SK-N-SH (cell line): ENCODE measurements around the gene EXOC6B. TPM values are rescaled to one million over a fixed set of nuclear protein-coding genes. Genes with fewer than 3 reads are reported as not detected.

Experiments used
- CTCF ChIA-PET: fragments of 300-600, 350-600 bp; formaldehyde crosslinking; extraction: SDS; loops from one replicate; lab custom pipeline; 2021; lab: Yijun Ruan, JAX
- POLR2A ChIA-PET: fragments of 350-600 bp; sonication (Branson Sonifier 250); formaldehyde crosslinking; extraction: SDS; loops from one replicate; lab custom pipeline; 2020; ENCODE audit warnings: antibody characterized with exemption, inconsistent platforms; lab: Yijun Ruan, JAX
- DNase-seq: peaks from one replicate; pipeline ENCODE4 v3.0.0; 2012
- H2AFZ ChIP-seq: fragments of 200-600 bp; sonication (generic); 2 replicates; pipeline ENCODE4 v1.8.1; 2016; ENCODE audit warnings: antibody characterized with exemption, mild to moderate bottlenecking, low read depth
- H3F3A ChIP-seq: fragments of 200-600 bp; sonication (generic); replicated peaks from 2 replicates; pipeline ENCODE3; 2016; ENCODE audit warnings: antibody characterized with exemption, mild to moderate bottlenecking; ENCODE audit not compliant: insufficient read depth
- H3K27ac ChIP-seq, 2 experiments: fragments of 200-500 bp in 1 of 2; fragments of 200-600 bp in 1 of 2; sonication (Bioruptor generic) in 1 of 2; sonication (generic), shearing (Covaris generic) in 1 of 2; 2 replicates each; pipeline versions ENCODE4 v1.5.1 to v1.6.1; 2014 to 2016; ENCODE audit warnings: low read depth in 2 of 2, inconsistent platforms in 1 of 2, low read length in 1 of 2, mild to moderate bottlenecking in 1 of 2, mixed read lengths in 1 of 2
- H3K27me3 ChIP-seq: fragments of 200-600 bp; sonication (generic), shearing (Covaris generic); 2 replicates; pipeline ENCODE4 v1.6.1; 2016; ENCODE audit warnings: mixed run types; ENCODE audit not compliant: insufficient read depth
- H3K36me3 ChIP-seq, 2 experiments: fragments of 200-500 bp in 1 of 2; fragments of 200-600 bp in 1 of 2; sonication (Bioruptor generic) in 1 of 2; sonication (generic) in 1 of 2; replicated peaks in 1 of 2; 2 replicates each; pipeline versions ENCODE3 to v1.5.1; 2014 to 2016; ENCODE audit warnings: low read length in 1 of 2, mild to moderate bottlenecking in 1 of 2; ENCODE audit not compliant: insufficient read depth in 2 of 2, control insufficient read depth in 1 of 2
- H3K4me1 ChIP-seq, 2 experiments: fragments of 200-500 bp in 1 of 2; fragments of 200-600 bp in 1 of 2; sonication (Bioruptor generic) in 1 of 2; sonication (generic), shearing (Covaris generic) in 1 of 2; 2 replicates each; pipeline versions ENCODE4 v1.5.1 to v1.6.1; 2014 to 2016; ENCODE audit warnings: low read depth in 1 of 2, low read length in 1 of 2, mixed run types in 1 of 2; ENCODE audit not compliant: insufficient read depth in 2 of 2, control insufficient read depth in 1 of 2
- H3K4me2 ChIP-seq: fragments of 200-600 bp; sonication (generic), shearing (Covaris generic); 2 replicates; pipeline ENCODE4 v1.6.1; 2017; ENCODE audit warnings: mixed run types
- H3K4me3 ChIP-seq, 2 experiments: fragments of 200-500 bp in 1 of 2; fragments of 200-600 bp in 1 of 2; sonication (Bioruptor generic) in 1 of 2; sonication (generic), shearing (Covaris generic) in 1 of 2; 2 replicates each; pipeline versions ENCODE4 v1.5.1 to v1.8.1; 2014 to 2016; ENCODE audit warnings: low read depth in 2 of 2, inconsistent platforms in 1 of 2, low read length in 1 of 2, mild to moderate bottlenecking in 1 of 2, mixed read lengths in 1 of 2, moderate library complexity in 1 of 2
- H3K79me2 ChIP-seq: fragments of 200-600 bp; sonication (generic); 2 replicates; pipeline ENCODE4 v1.8.1; 2017; ENCODE audit warnings: mild to moderate bottlenecking; ENCODE audit not compliant: insufficient read depth
- H3K9ac ChIP-seq: fragments of 200-600 bp; sonication (generic); 2 replicates; pipeline ENCODE4 v1.6.1; 2017; ENCODE audit warnings: mixed run types
- H3K9me2 ChIP-seq: fragments of 200-600 bp; sonication (generic); 2 replicates; pipeline ENCODE4 v1.6.1; 2017; ENCODE audit warnings: mixed run types
- H3K9me3 ChIP-seq: fragments of 200-600 bp; sonication (generic); 2 replicates; pipeline ENCODE4 v1.6.1; 2017; ENCODE audit warnings: mixed run types, mild to moderate bottlenecking, moderate library complexity
- H4K20me1 ChIP-seq: fragments of 200-600 bp; sonication (generic); 2 replicates; pipeline ENCODE4 v1.6.1; 2017; ENCODE audit warnings: mild to moderate bottlenecking, mixed run types; ENCODE audit not compliant: insufficient read depth
- CHD2 ChIP-seq: fragments of 150-350 bp; IDR thresholded peaks from 2 replicates; pipeline ENCODE4 v1.6.1; 2018; ENCODE audit warnings: low read length; ENCODE audit not compliant: partially characterized antibody
- EZH2phosphoT487 ChIP-seq: fragments of 200-600 bp; sonication (generic); IDR thresholded peaks from 2 replicates; pipeline ENCODE4 v1.6.1; 2017; ENCODE audit warnings: low read depth, mixed run types, mild to moderate bottlenecking, antibody characterized with exemption, moderate library complexity, borderline replicate concordance
- FOSL2 ChIP-seq: IDR thresholded peaks from 2 replicates; pipeline ENCODE4 v1.4.0; 2012; ENCODE audit warnings: low read depth, mild to moderate bottlenecking, moderate library complexity, borderline replicate concordance
- GABPA ChIP-seq: IDR thresholded peaks from 2 replicates; pipeline ENCODE4 v1.4.0; 2012; ENCODE audit warnings: low read depth, mild to moderate bottlenecking
- GATA2 ChIP-seq: sonication (generic); formaldehyde crosslinking; IDR thresholded peaks from 2 replicates; pipeline ENCODE4 v1.5.0; 2020; ENCODE audit warnings: mild to moderate bottlenecking, missing genetic modification reagents
- JUND ChIP-seq: IDR thresholded peaks from 2 replicates; pipeline ENCODE4 v1.4.0; 2012
- MEF2A ChIP-seq: IDR thresholded peaks from 2 replicates; pipeline ENCODE4 v1.4.0; 2012; ENCODE audit warnings: low read depth, borderline replicate concordance
- MXI1 ChIP-seq: IDR thresholded peaks from 2 replicates; pipeline ENCODE4 v1.6.1; 2012; ENCODE audit warnings: mild to moderate bottlenecking, low read depth, low read length, improper control_type of control experiment
- NFIC ChIP-seq: IDR thresholded peaks from 2 replicates; pipeline ENCODE4 v1.4.0; 2012; ENCODE audit warnings: borderline replicate concordance
- NRF1 ChIP-seq: IDR thresholded peaks from 2 replicates; pipeline ENCODE4 v1.6.1; 2012; ENCODE audit warnings: low read depth, mild to moderate bottlenecking, low read length
- POLR2AphosphoS5 ChIP-seq: IDR thresholded peaks from 2 replicates; pipeline ENCODE4 v1.6.1; 2012; ENCODE audit warnings: low read depth, low read length
- RAD21 ChIP-seq: IDR thresholded peaks from 2 replicates; pipeline ENCODE4 v1.6.1; 2012; ENCODE audit warnings: mild to moderate bottlenecking, low read length
- REST ChIP-seq: IDR thresholded peaks from 2 replicates; pipeline ENCODE4 v1.6.1; 2012; ENCODE audit warnings: mild to moderate bottlenecking, low read depth, low read length, moderate library complexity
- RFX5 ChIP-seq: IDR thresholded peaks from 2 replicates; pipeline ENCODE4 v1.6.1; 2012; ENCODE audit warnings: mild to moderate bottlenecking, improper control_type of control experiment, low read length
- RXRA ChIP-seq: IDR thresholded peaks from 2 replicates; pipeline ENCODE4 v1.4.0; 2012; ENCODE audit warnings: low read depth, mild to moderate bottlenecking, borderline replicate concordance
- TCF12 ChIP-seq: IDR thresholded peaks from 2 replicates; pipeline ENCODE4 v1.4.0; 2012
- TEAD4 ChIP-seq: IDR thresholded peaks from 2 replicates; pipeline ENCODE4 v1.4.0; 2012; ENCODE audit warnings: mild to moderate bottlenecking, borderline replicate concordance; ENCODE audit not compliant: insufficient read depth
- YY1 ChIP-seq: IDR thresholded peaks from 2 replicates; pipeline ENCODE4 v1.4.0; 2012; ENCODE audit warnings: low read depth, mild to moderate bottlenecking
- WGBS: methylation state at CpG from one replicate; pipeline ENCODE4 v1.1.6; 2017; ENCODE audit warnings: low lambda C conversion rate; 5-methylcytosine and 5-hydroxymethylcytosine counted together
- polyA plus RNA-seq, 3 experiments: library from polyadenylated mRNA; depleted of rRNA; stranded (reverse); fragments of >200 nt; gene quantifications; 2 replicates each; pipeline ENCODE4 v1.2.3, GENCODE V29; 2012
- TF ChIP-seq, protein P1 (sequence below): IDR thresholded peaks from 2 replicates; pipeline ENCODE4 v1.4.0; 2012; ENCODE audit warnings: low read depth

Gene EXOC6B
- polyA plus RNA-seq, 1 of the 3 experiments (the other 2 are of a cell fraction) = 7.4 TPM

GRCh38 chr2:72431737-72432136 is 394.1 kb downstream of the EXOC6B start:
- Histone ChIP-seq H3K79me2 (no peaks in the 10 kb centered on the region), H3K27me3 (no peaks in the 10 kb centered on the region), H4K20me1 (no peaks in the 10 kb centered on the region), H3K4me3 (no peak overlapping the region), H3K4me2 (no peak overlapping the region), H3K9me3 (no peaks in the 10 kb centered on the region), H3K9ac (no peak overlapping the region), H2AFZ (no peak overlapping the region), H3K9me2 (no peaks in the 10 kb centered on the region), H3F3A (no peaks in the 10 kb centered on the region), H3K4me1 (peaks cover 0 to 8% of the 10 kb centered on the region in 2 experiments; a peak in 1 of 4 replicates), H3K36me3 (no peaks in the 10 kb centered on the region), H3K27ac (no peak overlapping the region)
- ChIA-PET CTCF (no interaction called here), POLR2A (no interaction called here)
- TF ChIP-seq CHD2 = no peak
- TF ChIP-seq GATA2 (CRISPR knock-in tag) = no peak
- TF ChIP-seq REST = no peak
- no peak for TF ChIP-seq TEAD4
- no peak for TF ChIP-seq POLR2AphosphoS5
- no peak for TF ChIP-seq EZH2phosphoT487
- no peak for TF ChIP-seq RXRA
- no peak for TF ChIP-seq RFX5
- TF ChIP-seq FOSL2 = no peak
- no peak for TF ChIP-seq MXI1
- TF ChIP-seq TCF12 = no peak
- TF ChIP-seq JUND = no peak
- no peak for TF ChIP-seq RAD21
- no peak for DNase-seq
- 92% methylated on average over 4 of the region's 4 CpGs for WGBS

- no peak overlapping the region for H3K9ac ChIP-seq
- H3K9me2 ChIP-seq = no peaks in the 10 kb centered on the region; the same call in 1 of the 2 replicates
- CTCF ChIA-PET = interaction anchor here (1.5 kb wide), 1 partner anchor 13 kb away, joined by 4 read pairs; no protein-coding TSS in a partner anchor
- no peak overlapping the region for H3K4me3 ChIP-seq
- H2AFZ ChIP-seq = no peak overlapping the region
- no peaks in the 10 kb centered on the region for H3K27me3 ChIP-seq
- H3F3A ChIP-seq = no peaks in the 10 kb centered on the region
- no peaks in the 10 kb centered on the region for H3K36me3 ChIP-seq
- H3K4me2 ChIP-seq = no peak overlapping the region
- no peaks in the 10 kb centered on the region for H3K79me2 ChIP-seq
- peak; percentile 9 for DNase-seq
- 95% methylated on average over 7 of the region's 15 CpGs for WGBS
- POLR2A ChIA-PET = no interaction called here
- H3K4me1 ChIP-seq = peaks cover 0 to 11% of the 10 kb centered on the region in 2 experiments; a peak in 2 of 4 replicates
- no peaks in the 10 kb centered on the region for H3K9me3 ChIP-seq
- no peak overlapping the region for H3K27ac ChIP-seq
- no peaks in the 10 kb centered on the region for H4K20me1 ChIP-seq
- no peak for TF ChIP-seq NRF1
- no peak for TF ChIP-seq JUND
- TF ChIP-seq MEF2A = no peak
- TF ChIP-seq GABPA = no peak
- TF ChIP-seq FOSL2 = no peak
- no peak for TF ChIP-seq NFIC
- no peak for TF ChIP-seq YY1
- TF ChIP-seq, protein P1, sequence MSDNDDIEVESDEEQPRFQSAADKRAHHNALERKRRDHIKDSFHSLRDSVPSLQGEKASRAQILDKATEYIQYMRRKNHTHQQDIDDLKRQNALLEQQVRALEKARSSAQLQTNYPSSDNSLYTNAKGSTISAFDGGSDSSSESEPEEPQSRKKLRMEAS = no peak
- TF ChIP-seq, all 33 proteins: peak for 0
Observed at GRCh38 chr2:72427022-72427861, 398.6 kb downstream of the EXOC6B start.
